Measurements from ENCODE around the gene ITPKB.

Gene ITPKB

GRCh38 chr1:226665505-226666163, 73.4 kb downstream of the ITPKB start:
- DNase-seq (ENCODE audit: low read depth): no peak

GRCh38 chr1:226664413-226665101, 74.5 kb downstream of the ITPKB start:
- peak; percentile 62 for DNase-seq (ENCODE audit: low read depth)

GRCh38 chr1:226663327-226663704, 75.8 kb downstream of the ITPKB start:
- DNase-seq (ENCODE audit: low read depth): no peak

GRCh38 chr1:226662642-226663326, 76.3 kb downstream of the ITPKB start:
- DNase-seq (ENCODE audit: low read depth): peak; percentile 98

- DNase-seq (ENCODE audit: low read depth): no peak
Observed at GRCh38 chr1:226661965-226662364, 77.1 kb downstream of the ITPKB start.

GRCh38 chr1:226661271-226661670, 77.8 kb downstream of the ITPKB start:
- DNase-seq (ENCODE audit: low read depth): no peak

- no peak for DNase-seq (ENCODE audit: low read depth)
Observed at GRCh38 chr1:226660410-226661182, 78.5 kb downstream of the ITPKB start.

GRCh38 chr1:226659641-226660040, 79.4 kb downstream of the ITPKB start:
- DNase-seq (ENCODE audit: low read depth): no peak

GRCh38 chr1:226659136-226659535, 79.9 kb downstream of the ITPKB start:
- no peak for DNase-seq (ENCODE audit: low read depth)

- no peak for DNase-seq (ENCODE audit: low read depth)
Observed at GRCh38 chr1:226658546-226659125, 80.4 kb downstream of the ITPKB start.

GRCh38 chr1:226657895-226658545, 81.1 kb downstream of the ITPKB start:
- no peak for DNase-seq (ENCODE audit: low read depth)

GRCh38 chr1:226656601-226657277, 82.3 kb downstream of the ITPKB start:
- peak; percentile 80 for DNase-seq (ENCODE audit: low read depth)

- DNase-seq (ENCODE audit: low read depth): no peak
Observed at GRCh38 chr1:226656201-226656600, 82.9 kb downstream of the ITPKB start.

GRCh38 chr1:226655251-226656163, 83.6 kb downstream of the ITPKB start:
- no peak for DNase-seq (ENCODE audit: low read depth)

- no peak for DNase-seq (ENCODE audit: low read depth)
Observed at GRCh38 chr1:226654668-226655055, 84.4 kb downstream of the ITPKB start.

GRCh38 chr1:226654046-226654667, 84.9 kb downstream of the ITPKB start:
- DNase-seq (ENCODE audit: low read depth): no peak

GRCh38 chr1:226653311-226653921, 85.7 kb downstream of the ITPKB start:
- no peak for DNase-seq (ENCODE audit: low read depth)

GRCh38 chr1:226652613-226653012, 86.5 kb downstream of the ITPKB start:
- DNase-seq (ENCODE audit: low read depth): no peak

- DNase-seq (ENCODE audit: low read depth): no peak
Observed at GRCh38 chr1:226651732-226652105, 87.4 kb downstream of the ITPKB start.
